HG02852 (cell line): ENCODE results near the gene EXOC2.

Source experiments
- ATAC-seq: cut with Tn5 transposase; IDR thresholded peaks from one replicate; pipeline ENCODE4 v1.9.1; 2021; ENCODE audit warnings: mild to moderate bottlenecking, moderate library complexity; ENCODE audit not compliant: unreplicated experiment

Gene EXOC2

GRCh38 chr6:449486-450419 lies 243.2 kb downstream of the EXOC2 start:
- no peak for ATAC-seq

- ATAC-seq: no peak
Observed at GRCh38 chr6:449057-449430, 243.9 kb downstream of the EXOC2 start.

GRCh38 chr6:448296-449056 lies 244.5 kb downstream of the EXOC2 start:
- ATAC-seq: no peak

- ATAC-seq: no peak
Observed at GRCh38 chr6:447381-448165, 245.4 kb downstream of the EXOC2 start.

- ATAC-seq: no peak
Observed at GRCh38 chr6:446418-447366, 246.2 kb downstream of the EXOC2 start.

- ATAC-seq: no peak
Observed at GRCh38 chr6:445571-446417, 247.1 kb downstream of the EXOC2 start.

GRCh38 chr6:444653-445275 lies 248.2 kb downstream of the EXOC2 start:
- no peak for ATAC-seq

- no peak for ATAC-seq
Observed at GRCh38 chr6:443621-444159, 249.2 kb downstream of the EXOC2 start.

- ATAC-seq: no peak
Observed at GRCh38 chr6:441126-441920, 251.6 kb downstream of the EXOC2 start.

GRCh38 chr6:439641-440167 lies 253.2 kb downstream of the EXOC2 start:
- no peak for ATAC-seq

GRCh38 chr6:438634-439170 lies 254.2 kb downstream of the EXOC2 start:
- no peak for ATAC-seq

- ATAC-seq: no peak
Observed at GRCh38 chr6:437037-437392, 255.9 kb downstream of the EXOC2 start.

GRCh38 chr6:436308-437036 lies 256.5 kb downstream of the EXOC2 start:
- ATAC-seq: no peak

- ATAC-seq: no peak
Observed at GRCh38 chr6:435441-436307, 257.3 kb downstream of the EXOC2 start.
